ENCODE results near the gene RBMS3. TPM values are rescaled to one million over a fixed set of nuclear protein-coding genes. Genes with fewer than 3 reads are reported as not detected.

The RBMS3 gene
- total RNA-seq, 1 donor from 2014 or later, result 49.0 TPM

DNA sequence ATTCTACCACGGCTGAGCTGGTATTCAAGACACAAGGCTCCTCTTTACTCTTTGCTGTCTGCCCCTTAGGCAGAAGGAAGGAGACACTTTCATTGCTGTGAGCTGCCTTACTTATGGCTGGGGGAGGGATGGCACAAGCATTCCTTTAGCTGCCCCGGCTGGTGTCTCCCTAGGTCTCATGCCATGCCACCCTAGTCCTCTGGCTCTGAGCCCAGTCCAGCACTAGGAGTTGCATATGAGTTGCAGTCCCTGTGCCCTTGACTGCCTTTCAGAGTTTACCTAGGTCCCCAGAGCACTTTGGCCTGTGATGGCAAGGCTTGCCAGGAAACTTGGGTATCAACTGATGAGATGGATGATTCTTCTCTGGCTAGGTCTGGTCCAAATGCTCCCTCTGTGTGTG lies 296.4 kb downstream of the RBMS3 start:
- intact Hi-C loops (cut with DNase I), result no loop called here
- peak; percentile 79 for DNase-seq (ENCODE audit: low spot score)

DNA sequence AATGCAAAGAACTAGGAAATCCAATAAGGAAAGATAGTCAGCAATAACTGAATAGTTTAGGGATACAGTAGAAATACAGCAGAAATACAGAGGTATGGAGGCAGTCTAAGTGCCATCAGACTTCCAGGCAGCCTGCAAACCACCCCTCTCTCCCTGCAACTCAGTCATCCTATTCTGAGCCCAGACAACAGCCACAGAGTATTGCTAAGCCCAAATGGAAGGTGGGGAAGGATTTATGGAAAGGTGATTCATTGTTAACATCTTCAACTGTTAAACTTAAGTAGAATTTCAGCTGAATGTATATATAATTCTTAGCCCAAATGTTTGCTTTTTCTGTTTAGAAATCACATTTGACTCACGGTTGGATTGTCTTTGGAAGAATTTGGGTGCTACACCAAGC lies 300.4 kb downstream of the RBMS3 start:
- no peak for DNase-seq (ENCODE audit: low spot score)
- intact Hi-C loops (cut with DNase I), result no loop called here

GRCh38 chr3:29582273-29582672 lies 301.4 kb downstream of the RBMS3 start:
- no peak for DNase-seq (ENCODE audit: low spot score)
- intact Hi-C loops (cut with DNase I), result no loop called here

GRCh38 chr3:29583861-29584260 lies 303.0 kb downstream of the RBMS3 start:
- intact Hi-C loops (cut with DNase I), result no loop called here

DNA sequence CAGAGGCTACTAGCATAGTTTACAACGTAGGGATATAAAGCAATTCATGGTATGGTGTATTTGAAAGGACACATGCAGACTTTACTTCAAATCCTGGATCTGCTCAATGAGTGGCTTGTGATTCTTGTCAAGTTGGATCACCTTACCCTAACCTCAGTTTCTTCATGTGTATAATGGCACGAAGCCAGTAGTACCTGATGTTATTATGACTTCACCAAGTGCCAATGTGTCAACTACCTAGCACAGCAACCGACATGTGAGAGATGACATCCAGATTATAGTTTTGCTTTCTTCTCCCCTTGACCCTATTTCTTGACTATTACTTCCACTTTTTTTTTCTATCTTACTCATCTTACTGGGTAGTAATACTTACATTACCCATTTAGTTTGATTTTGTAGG lies 304.5 kb downstream of the RBMS3 start:
- intact Hi-C loops (cut with DNase I), result no loop called here
- DNase-seq (ENCODE audit: low spot score), result no peak

More at GRCh38 chr3:29583861-29584260, 303.0 kb downstream of the RBMS3 start:
- no peak for DNase-seq (ENCODE audit: low spot score)

GRCh38 chr3:29587340-29587739 lies 306.5 kb downstream of the RBMS3 start:
- intact Hi-C loops (cut with DNase I), result no loop called here
- DNase-seq (ENCODE audit: low spot score), result no peak

DNA sequence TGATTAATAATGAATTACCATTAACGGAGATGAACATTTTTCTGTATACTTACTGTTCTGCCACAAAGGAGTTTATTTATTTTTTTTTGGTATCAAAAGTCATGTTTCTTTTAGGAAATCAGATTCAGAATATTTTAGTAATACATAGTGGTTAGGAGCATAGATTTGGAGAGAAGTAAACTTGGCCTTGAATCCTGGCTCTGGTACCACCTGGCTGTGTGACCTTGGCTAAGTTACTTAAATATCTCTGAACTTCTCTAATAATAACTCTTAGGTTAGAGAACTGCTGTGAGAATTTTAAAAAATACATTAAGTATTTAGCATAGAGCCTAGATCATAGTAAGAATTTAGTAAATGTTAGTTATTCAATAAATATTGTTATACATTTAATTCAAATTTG lies 309.1 kb downstream of the RBMS3 start:
- intact Hi-C loops (cut with DNase I), result no loop called here

DNA sequence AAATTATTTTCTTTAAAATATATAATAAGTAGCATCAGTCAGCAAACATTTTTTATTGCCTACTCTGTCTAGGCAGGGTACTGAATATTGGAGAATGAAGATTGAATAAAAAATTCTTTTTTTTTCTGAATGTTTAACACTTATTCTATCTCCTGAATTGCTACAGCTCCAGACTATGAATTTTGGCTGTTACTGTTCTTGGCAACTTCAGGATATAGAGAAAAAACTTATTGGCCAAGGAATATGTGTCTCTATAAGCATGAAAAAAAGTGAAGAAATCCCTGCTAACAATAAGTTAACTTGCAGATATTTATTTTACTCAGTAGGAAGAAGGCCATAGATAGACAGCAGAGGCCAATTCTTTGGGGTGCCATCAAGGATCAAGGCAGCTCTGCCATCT lies 309.6 kb downstream of the RBMS3 start:
- no peak for DNase-seq (ENCODE audit: low spot score)
- intact Hi-C loops (cut with DNase I), result no loop called here

More for the DNA sequence above, 309.1 kb downstream of the RBMS3 start:
- DNase-seq (ENCODE audit: low spot score), result no peak

GRCh38 chr3:29591579-29591978 lies 310.7 kb downstream of the RBMS3 start:
- intact Hi-C loops (cut with DNase I), result no loop called here
- no peak for DNase-seq (ENCODE audit: low spot score)

DNA sequence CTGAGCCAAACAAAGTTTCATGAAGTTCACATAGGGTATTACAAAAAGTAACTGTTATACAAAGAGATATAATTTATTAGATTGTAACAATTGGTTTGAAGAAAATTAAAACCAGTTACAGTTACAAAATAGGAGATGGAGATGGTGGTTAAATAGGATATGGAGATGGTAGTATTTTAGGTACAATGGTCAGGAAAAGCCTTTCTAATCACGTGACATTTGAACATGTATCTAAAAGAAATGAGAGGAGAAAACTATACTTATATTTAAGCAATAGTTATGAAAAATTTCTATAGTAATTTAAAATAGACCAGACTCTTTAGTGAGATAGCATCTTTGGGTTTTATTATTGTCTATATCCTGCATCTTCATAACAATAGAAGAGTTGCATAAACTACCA lies 312.9 kb downstream of the RBMS3 start:
- intact Hi-C loops (cut with DNase I), result no loop called here
- DNase-seq (ENCODE audit: low spot score), result no peak

GRCh38 chr3:29594261-29594660 lies 313.4 kb downstream of the RBMS3 start:
- intact Hi-C loops (cut with DNase I), result no loop called here
- no peak for DNase-seq (ENCODE audit: low spot score)

GRCh38 chr3:29597376-29598008 lies 316.6 kb downstream of the RBMS3 start:
- intact Hi-C loops (cut with DNase I), result no loop called here
- no peak for DNase-seq (ENCODE audit: low spot score)

- DNase-seq (ENCODE audit: low spot score), result no peak
These were observed 321.2 kb downstream of the RBMS3 start for GRCh38 chr3:29601861-29602585.

DNA sequence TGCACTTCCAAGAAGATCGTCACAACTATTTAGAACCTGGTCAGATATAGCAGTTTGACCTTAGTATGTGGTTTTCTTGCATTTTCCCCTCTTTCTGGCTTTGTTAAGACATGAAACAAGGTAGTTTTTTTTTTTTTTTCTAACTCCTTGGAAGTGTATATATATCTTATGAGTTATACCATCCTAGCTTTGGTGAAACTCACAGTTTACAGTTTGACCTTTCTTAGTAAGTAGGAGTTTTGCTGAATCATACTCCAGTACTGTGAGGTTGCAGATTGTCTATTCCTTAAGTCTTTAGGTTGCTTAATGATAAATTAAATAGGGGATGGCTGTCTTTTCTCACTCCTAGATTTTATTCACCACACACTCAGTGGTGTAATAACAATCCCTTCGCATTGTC lies 325.0 kb downstream of the RBMS3 start:
- intact Hi-C loops (cut with DNase I), result no loop called here
- no peak for DNase-seq (ENCODE audit: low spot score)

More at GRCh38 chr3:29601861-29602585, 321.2 kb downstream of the RBMS3 start:
- intact Hi-C loops (cut with DNase I), result no loop called here

GRCh38 chr3:29606416-29606815 lies 325.5 kb downstream of the RBMS3 start:
- DNase-seq (ENCODE audit: low spot score), result no peak
- intact Hi-C loops (cut with DNase I), result no loop called here

GRCh38 chr3:29608414-29609327 lies 327.8 kb downstream of the RBMS3 start:
- intact Hi-C loops (cut with DNase I), result no loop called here
- DNase-seq (ENCODE audit: low spot score), result no peak

- DNase-seq (ENCODE audit: low spot score), result no peak
- intact Hi-C loops (cut with DNase I), result no loop called here
These were observed 328.5 kb downstream of the RBMS3 start for GRCh38 chr3:29609328-29609811.

DNA sequence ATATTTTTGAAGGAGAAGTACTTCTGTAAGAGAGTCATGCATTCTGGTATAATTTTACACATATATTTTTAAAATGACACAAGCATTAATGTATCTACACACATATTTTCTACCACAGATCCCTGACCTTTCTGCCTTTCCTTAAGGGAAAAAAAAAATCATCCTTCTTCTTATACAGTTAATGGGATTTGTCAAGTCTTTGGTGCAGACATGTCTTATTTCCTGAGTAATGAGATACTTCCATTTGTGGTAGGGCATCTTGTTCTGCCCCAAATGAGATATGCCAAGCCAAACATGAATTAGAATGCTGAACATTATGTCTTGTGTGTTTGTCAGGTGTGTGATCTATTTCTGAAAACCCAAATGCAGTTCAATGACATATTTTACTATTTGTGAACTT lies 329.9 kb downstream of the RBMS3 start:
- DNase-seq (ENCODE audit: low spot score), result no peak
- intact Hi-C loops (cut with DNase I), result no loop called here

DNA sequence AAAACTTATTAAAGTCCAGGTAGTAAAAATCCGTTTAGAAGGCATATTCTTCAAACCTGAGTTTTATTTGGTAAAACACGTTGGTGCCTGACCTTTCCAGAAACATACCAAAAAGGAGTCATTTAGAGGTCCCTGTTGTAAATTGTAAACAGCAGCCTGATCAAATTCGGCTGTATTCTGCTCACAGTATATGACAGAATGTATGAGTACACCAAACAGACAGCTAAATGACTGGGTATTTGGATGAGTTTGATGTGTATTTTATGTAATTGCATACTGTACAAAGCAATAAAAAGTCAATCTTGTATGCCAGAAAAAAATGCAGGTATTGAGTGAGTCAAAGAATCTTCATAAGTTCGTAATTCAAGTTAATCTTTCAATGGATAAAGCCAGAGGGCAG lies 330.4 kb downstream of the RBMS3 start:
- intact Hi-C loops (cut with DNase I), result no loop called here
- no peak for DNase-seq (ENCODE audit: low spot score)

DNA sequence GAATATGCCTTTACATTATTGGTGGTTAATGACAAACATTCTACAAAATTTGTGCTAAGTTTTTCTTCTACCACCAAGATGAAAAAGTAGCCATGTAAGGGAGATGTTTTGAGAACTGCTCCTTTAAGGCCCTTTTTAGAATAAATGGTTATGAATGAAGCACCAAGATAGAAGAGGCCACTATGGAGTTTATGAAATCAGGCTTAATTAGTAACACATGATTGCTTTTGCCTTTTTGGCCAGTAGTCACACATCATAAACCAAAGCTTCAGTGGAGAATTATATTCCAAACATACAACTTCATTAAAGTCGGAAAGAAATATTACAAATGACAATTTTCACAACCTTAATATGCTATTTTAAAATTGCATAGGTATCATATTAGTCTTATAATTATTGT lies 331.7 kb downstream of the RBMS3 start:
- intact Hi-C loops (cut with DNase I), result no loop called here
- DNase-seq (ENCODE audit: low spot score), result no peak
